GM23248 (cell line): ENCODE data around the gene DPP6. TPM values are rescaled to one million over a fixed set of nuclear protein-coding genes. Genes with fewer than 3 reads are reported as not detected.
"Not testable (repeated sequence)": the region's sequence is repeated elsewhere in the genome, so short reads cannot be mapped to it uniquely, and the experiment has no call there.

ENCODE experiments used
- DNase-seq: peaks from one replicate; pipeline ENCODE4 v3.0.0-alpha.2; 2015
- H2AFZ ChIP-seq: fragments of 200-600 bp; sonication (generic); 2 replicates; pipeline ENCODE4 v1.6.1; 2016; ENCODE audit warnings: antibody characterized with exemption
- H3F3A ChIP-seq: fragments of 200-600 bp; sonication (generic); 2 replicates; pipeline ENCODE4 v1.6.1; 2016; ENCODE audit warnings: mild to moderate bottlenecking, antibody characterized with exemption, mixed run types; ENCODE audit not compliant: insufficient read depth
- H3K27ac ChIP-seq: fragments of 200-600 bp; sonication (generic); 2 replicates; pipeline ENCODE4 v1.5.1; 2016; ENCODE audit warnings: mild to moderate bottlenecking
- H3K27me3 ChIP-seq: fragments of 200-600 bp; sonication (generic); replicated peaks from 2 replicates; pipeline ENCODE4 v1.6.1; 2016; ENCODE audit warnings: mild to moderate bottlenecking; ENCODE audit not compliant: insufficient read depth
- H3K36me3 ChIP-seq: fragments of 200-600 bp; sonication (generic); 2 replicates; pipeline ENCODE4 v1.6.1; 2016; ENCODE audit warnings: low read depth, mild to moderate bottlenecking
- H3K4me1 ChIP-seq: fragments of 200-600 bp; sonication (generic); 2 replicates; pipeline ENCODE4 v1.6.1; 2016; ENCODE audit warnings: mild to moderate bottlenecking; ENCODE audit not compliant: insufficient read depth
- H3K4me2 ChIP-seq: fragments of 200-600 bp; sonication (generic); one replicate; pipeline ENCODE4 v1.6.1; 2016; ENCODE audit warnings: mild to moderate bottlenecking; ENCODE audit not compliant: unreplicated experiment
- H3K4me3 ChIP-seq: fragments of 200-600 bp; sonication (generic); 2 replicates; pipeline ENCODE4 v1.5.1; 2016; ENCODE audit warnings: mild to moderate bottlenecking
- H3K79me2 ChIP-seq: fragments of 200-600 bp; sonication (generic); 2 replicates; pipeline ENCODE4 v1.6.1; 2016; ENCODE audit warnings: mild to moderate bottlenecking; ENCODE audit not compliant: insufficient read depth
- H3K9ac ChIP-seq: fragments of 200-600 bp; sonication (generic); 2 replicates; pipeline ENCODE4 v1.6.1; 2016; ENCODE audit warnings: mild to moderate bottlenecking
- H3K9me2 ChIP-seq: fragments of 200-600 bp; sonication (generic); 2 replicates; pipeline ENCODE4 v1.6.1; 2016; ENCODE audit warnings: mixed run types, mild to moderate bottlenecking, moderate library complexity; ENCODE audit not compliant: insufficient read depth
- H3K9me3 ChIP-seq: fragments of 200-600 bp; sonication (generic); one replicate; pipeline ENCODE4 v1.6.1; 2017; ENCODE audit warnings: low read depth
- H4K20me1 ChIP-seq: fragments of 200-600 bp; sonication (generic); 2 replicates; pipeline ENCODE4 v1.6.0; 2016; ENCODE audit not compliant: insufficient read depth
- WGBS, 2 experiments: methylation state at CpG; one replicate each; pipeline ENCODE4 v1.1.6; 2015 to 2017; ENCODE audit warnings: low lambda C conversion rate in 2 of 2, low coverage in 1 of 2; ENCODE audit errors: missing lambda C conversion rate in 2 of 2; 5-methylcytosine and 5-hydroxymethylcytosine counted together
- in situ Hi-C: fragments of 300-500 bp; cut with MboI; formaldehyde crosslinking; loops from 2 replicates; pipeline ENCODE4 v1.15.0; 2020
- polyA plus RNA-seq: library from polyadenylated mRNA; unstranded; fragments of >200 nt; fragmentation: Nextera tagmentation; extraction: Ambion mirVana; gene quantifications from 2 replicates; pipeline ENCODE4 v1.2.1, GENCODE V29; 2016
- total RNA-seq: library from RNA; depleted of rRNA; stranded (reverse); fragments of >200 nt; shearing (Covaris generic); gene quantifications from 2 replicates; pipeline ENCODE4 v1.2.3, GENCODE V29; 2014

DPP6 gene
- total and polyA plus RNA-seq, 2 experiments from 2014 or later = not detected

DNA sequence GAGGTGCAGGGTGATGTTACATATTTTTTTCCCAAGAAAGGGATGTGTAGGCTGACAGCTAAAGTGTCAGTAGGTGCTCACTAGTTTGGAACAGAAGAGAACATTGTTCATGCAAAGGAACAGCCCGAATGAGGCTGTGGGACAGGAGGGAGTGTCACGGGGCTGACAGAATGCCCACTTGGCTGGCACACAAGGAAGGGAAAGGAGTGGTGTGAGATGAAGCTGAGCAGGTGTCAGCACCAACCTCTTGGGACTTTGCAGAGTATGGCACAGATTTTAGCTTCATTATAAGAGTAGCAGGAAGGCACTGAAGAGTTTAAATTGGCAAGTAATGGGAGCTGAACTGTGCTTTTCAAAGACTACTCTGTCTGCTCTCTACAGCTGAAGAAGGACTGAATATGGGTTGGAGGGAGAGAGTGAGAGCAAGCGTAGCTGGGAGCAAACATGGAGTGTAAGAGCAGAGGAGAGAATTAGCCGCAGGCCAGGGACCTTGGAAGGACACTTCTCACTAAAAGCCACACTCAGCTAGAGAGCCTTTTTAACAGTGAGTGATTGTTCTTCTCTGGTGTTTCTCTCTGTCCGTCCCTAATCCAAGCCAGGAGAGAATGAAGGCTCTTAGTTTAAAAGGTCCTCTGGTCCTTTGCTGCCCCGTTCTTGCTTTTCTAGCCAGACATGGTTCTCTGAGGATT is 35.0 kb downstream of the DPP6 start:
- H4K20me1 ChIP-seq, H3K36me3 ChIP-seq, H2AFZ ChIP-seq, H3K4me2 ChIP-seq, in situ Hi-C loops, H3K9me2 ChIP-seq, H3K27ac ChIP-seq, H3K4me1 ChIP-seq, DNase-seq, H3K79me2 ChIP-seq, H3K4me3 ChIP-seq, H3K9me3 ChIP-seq, H3K27me3 ChIP-seq, H3F3A ChIP-seq, H3K9ac ChIP-seq: not testable (repeated sequence)
- 11 to 13% methylated on average over 5 to 6 of the region's 6 CpGs for WGBS, 2 experiments

DNA sequence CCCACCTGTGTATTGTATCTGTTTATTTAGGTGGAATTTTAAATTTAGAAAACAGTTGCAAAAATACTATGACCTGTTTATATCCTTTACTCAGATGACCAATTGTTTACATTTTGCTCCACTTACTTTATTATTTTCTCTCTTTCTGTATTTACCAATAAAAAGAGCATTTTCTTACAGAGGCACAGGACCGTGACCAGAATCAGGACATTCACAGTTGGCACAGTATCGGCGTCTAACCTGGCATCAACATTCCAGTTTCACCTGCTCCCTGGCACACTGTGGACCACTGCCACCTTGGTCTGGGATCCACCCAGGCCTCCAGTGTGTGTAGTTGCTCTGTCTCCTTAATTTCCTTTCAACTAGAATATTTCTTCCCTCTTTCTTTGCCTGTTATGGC is 39.9 kb downstream of the DPP6 start:
- H3K4me2 ChIP-seq, H4K20me1 ChIP-seq, in situ Hi-C loops, H3K9ac ChIP-seq, H3K27me3 ChIP-seq, H3K36me3 ChIP-seq, H3K79me2 ChIP-seq, DNase-seq, H2AFZ ChIP-seq, H3K9me3 ChIP-seq, H3K9me2 ChIP-seq, H3K4me1 ChIP-seq, H3F3A ChIP-seq, H3K27ac ChIP-seq, H3K4me3 ChIP-seq: not testable (repeated sequence)
- WGBS, 2 experiments = 33 to 45% methylated on average over 3 of the region's 3 CpGs

DNA sequence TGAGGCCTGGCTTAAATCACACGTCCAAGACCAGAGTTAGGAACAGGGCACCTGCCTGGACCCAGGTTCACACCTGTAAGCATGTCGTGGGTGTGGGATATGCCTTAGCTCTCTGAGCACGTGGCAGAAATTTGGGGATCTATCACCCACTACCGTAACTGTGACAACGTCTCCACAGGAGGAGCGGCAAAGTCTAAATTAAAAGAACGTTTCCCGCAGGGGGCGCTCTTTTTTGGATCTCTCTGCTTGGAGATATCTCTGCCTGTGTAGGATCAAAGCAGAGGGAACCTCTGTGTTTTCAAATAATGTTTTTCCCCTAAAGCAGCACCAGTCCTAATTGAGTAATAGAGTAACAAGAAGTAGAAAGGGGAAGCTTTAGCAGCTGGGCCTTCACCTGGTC is 43.0 kb downstream of the DPP6 start:
- H3K9ac ChIP-seq, H3K9me3 ChIP-seq, H2AFZ ChIP-seq, H3K79me2 ChIP-seq, in situ Hi-C loops, H3F3A ChIP-seq, H3K4me2 ChIP-seq, DNase-seq, H3K36me3 ChIP-seq, H3K27me3 ChIP-seq, H3K9me2 ChIP-seq, H3K4me3 ChIP-seq, H3K4me1 ChIP-seq, H4K20me1 ChIP-seq, H3K27ac ChIP-seq: not testable (repeated sequence)
- 24% methylated on average over 6 of the region's 9 CpGs; no CpG with 5 or more reads in 1 of the 2 experiments for WGBS, 2 experiments

DNA sequence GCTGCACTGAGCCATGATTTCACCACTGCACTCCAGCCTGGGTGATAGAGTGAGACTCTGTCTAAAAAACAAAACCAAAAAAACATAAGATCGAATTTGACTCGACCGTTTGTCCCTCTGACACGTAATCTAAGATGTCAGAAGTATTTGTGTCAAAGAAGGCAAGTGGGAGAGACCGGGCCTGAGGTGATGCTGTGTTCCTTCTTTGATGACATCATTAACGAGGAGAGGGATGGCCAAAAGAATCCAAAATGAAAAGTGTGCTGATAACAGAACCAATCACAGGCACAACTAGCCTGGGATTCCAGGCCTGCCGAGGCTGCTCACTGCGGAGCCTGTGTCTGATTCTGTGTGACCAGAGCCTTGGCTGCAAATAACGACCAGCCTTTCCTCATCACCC is 52.9 kb downstream of the DPP6 start:
- DNase-seq = not testable (repeated sequence)

DNA sequence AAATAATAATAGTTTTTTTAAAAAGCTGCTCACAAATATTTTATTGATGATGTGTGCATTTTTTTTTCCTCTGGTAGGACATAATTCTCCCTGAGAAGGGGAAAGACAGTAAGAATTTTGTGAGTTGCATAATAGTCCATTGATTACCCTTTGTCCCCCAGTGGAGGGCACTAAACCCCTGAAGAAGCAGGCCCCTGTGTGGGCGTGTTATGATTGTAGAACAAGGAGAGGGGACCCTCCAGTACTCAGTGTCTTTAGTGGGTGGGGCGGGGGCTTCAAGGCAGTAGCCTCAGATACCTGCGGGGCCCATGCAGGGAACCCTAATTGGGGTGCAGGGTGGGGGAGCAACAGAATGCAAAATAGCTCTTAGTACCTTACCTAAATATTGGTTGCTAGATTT is 57.4 kb downstream of the DPP6 start:
- H4K20me1 ChIP-seq, DNase-seq, H3K27me3 ChIP-seq, H3K36me3 ChIP-seq, H2AFZ ChIP-seq, H3K4me1 ChIP-seq, H3K9me2 ChIP-seq, H3K9ac ChIP-seq, H3K4me3 ChIP-seq, H3F3A ChIP-seq, H3K27ac ChIP-seq, H3K79me2 ChIP-seq, in situ Hi-C loops, H3K4me2 ChIP-seq, H3K9me3 ChIP-seq: not testable (repeated sequence)
- no CpG with 5 or more reads among the region's 3 CpGs for WGBS, 2 experiments

More for the DNA sequence above, 52.9 kb downstream of the DPP6 start:
- H3K79me2 ChIP-seq, H3F3A ChIP-seq, in situ Hi-C loops, H3K4me2 ChIP-seq, H3K4me3 ChIP-seq, H3K4me1 ChIP-seq, H4K20me1 ChIP-seq, H3K9me2 ChIP-seq, H2AFZ ChIP-seq, H3K9ac ChIP-seq, H3K27ac ChIP-seq, H3K27me3 ChIP-seq, H3K9me3 ChIP-seq, H3K36me3 ChIP-seq: not testable (repeated sequence)
- WGBS, 2 experiments = 23 to 30% methylated on average over 9 of the region's 9 CpGs

DNA sequence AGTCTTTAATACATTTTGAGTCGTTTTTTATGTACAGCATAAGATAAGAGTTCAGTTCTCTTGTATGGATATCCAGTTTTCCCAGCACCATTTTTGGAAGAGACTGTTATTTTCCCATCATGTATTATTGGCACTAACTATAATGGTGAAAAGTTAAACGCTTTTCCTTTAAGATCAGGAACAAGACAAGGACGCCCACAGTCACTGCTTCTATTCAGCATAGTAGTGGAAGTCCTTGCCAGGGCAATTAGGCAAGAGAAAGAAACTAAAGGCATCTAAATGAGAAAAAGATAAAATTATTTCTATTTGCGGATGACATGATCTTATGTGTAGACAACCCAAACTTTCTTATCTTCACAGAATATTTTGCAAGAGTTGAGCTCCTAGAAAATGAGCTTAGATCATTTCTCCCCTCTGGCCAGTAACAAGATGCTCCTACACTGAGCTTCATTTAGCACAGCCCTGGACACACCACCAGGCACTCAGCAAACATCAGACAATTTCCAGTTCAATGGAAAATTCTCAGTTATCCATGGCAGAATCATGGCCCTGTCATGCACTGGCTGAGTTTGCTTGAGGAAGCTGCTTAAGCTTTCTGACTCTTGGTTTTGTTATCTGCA is 61.6 kb downstream of the DPP6 start:
- H3K27me3 ChIP-seq, H3K4me2 ChIP-seq, H3K36me3 ChIP-seq, H3K27ac ChIP-seq, H2AFZ ChIP-seq, H3K9ac ChIP-seq, H3K4me1 ChIP-seq, H3K79me2 ChIP-seq, DNase-seq, H4K20me1 ChIP-seq, H3K9me3 ChIP-seq, H3F3A ChIP-seq, in situ Hi-C loops, H3K4me3 ChIP-seq, H3K9me2 ChIP-seq: not testable (repeated sequence)
- 6 to 11% methylated on average over 4 of the region's 4 CpGs for WGBS, 2 experiments

DNA sequence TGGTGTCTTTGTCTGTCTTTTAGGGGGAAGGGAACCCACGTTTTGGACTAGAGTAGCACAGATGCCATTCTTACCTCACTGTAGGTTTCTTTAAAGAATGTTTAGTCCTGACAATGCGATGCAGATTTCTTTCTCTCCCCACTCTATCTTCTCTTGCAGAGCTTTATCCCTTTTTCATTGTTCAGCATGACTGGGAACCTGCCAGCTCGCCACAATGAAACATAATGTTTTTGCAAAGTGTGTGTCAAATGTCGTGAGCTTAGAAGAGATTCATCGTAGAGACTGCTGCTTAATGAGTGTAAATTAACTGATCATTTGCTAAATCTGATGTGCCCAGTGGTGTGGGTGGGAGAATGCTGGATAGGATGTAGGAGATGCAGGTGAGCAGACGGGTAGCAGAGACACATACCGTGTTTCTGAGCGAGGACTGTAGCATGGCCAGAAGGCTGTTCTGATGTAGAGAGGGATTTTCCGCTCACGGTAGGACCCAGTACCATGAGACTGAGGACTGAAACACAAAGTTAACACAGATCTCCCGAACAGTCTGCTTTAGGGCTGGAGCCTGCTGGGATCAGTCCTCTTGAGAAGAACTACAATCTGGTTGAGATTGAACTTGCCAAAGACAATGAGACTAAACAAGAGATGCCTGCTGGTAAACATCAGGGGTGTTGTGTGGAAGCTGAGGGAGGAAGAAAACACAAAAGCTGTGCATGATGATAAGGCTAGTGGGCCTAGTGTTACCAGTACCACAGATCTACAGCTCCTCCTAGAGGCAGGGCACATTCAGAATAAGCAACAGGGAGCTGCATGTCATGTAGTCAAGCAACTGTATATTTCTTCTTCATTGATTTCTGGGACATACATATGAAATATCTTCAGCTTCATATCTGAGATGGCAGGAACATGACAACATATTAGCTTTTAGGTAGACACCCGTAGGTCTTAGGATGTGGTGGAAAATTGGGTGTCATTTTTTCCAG is 65.5 kb downstream of the DPP6 start:
- in situ Hi-C loops, H3K27ac ChIP-seq: not testable (repeated sequence)

More for the DNA sequence above, 65.5 kb downstream of the DPP6 start:
- not testable (repeated sequence) for H3K4me2 ChIP-seq, H3K79me2 ChIP-seq, H3K9ac ChIP-seq, H3K4me1 ChIP-seq, H4K20me1 ChIP-seq, H3F3A ChIP-seq, H3K9me2 ChIP-seq, H3K9me3 ChIP-seq, DNase-seq, H3K36me3 ChIP-seq, H3K4me3 ChIP-seq, H2AFZ ChIP-seq, H3K27me3 ChIP-seq
- 21 to 29% methylated on average over 12 of the region's 12 CpGs for WGBS, 2 experiments
